Stimulated activated CD4-positive, alpha-beta T cell treated with anti-CD3 and anti-CD28 coated beads, Interleukin-2, amount 100 ng/mL, for 48 hours (primary cell): ENCODE results near the gene C2orf42.
"Not testable (repeated sequence)": the region's sequence is repeated elsewhere in the genome, so short reads cannot be mapped to it uniquely, and the experiment has no call there.

Experiments
- DNase-seq, 2 donors: peaks; one replicate each; pipeline ENCODE4 v3.0.0-alpha.2; 2020

The C2orf42 gene

GRCh38 chr2:70169654-70170245, 21.1 kb downstream of the C2orf42 start:
- DNase-seq = not testable (repeated sequence)

- no peak for DNase-seq
Measured at GRCh38 chr2:70161069-70161534, 29.7 kb downstream of the C2orf42 start.

DNA sequence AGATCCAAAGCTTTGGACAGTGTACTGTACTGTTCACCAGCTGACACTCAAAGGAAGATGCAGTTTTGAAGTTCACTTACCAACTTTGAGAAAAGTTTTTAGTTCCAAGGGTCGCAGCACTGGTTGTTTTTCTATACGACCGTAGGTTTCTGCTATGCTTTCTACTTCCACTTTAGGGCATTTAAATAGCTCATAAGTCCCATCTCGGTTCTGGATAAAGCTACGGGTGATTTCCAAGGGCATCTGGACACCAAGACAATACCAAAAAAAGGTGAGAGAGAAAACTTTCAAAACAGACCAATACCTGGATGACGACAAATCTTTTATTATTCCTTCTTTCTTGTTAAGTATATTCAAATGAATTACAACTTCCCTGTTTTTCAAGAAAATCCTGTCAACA, 30.3 kb downstream of the C2orf42 start:
- no peak for DNase-seq

- not testable (repeated sequence) for DNase-seq
Measured at GRCh38 chr2:70149130-70149686, 41.6 kb downstream of the C2orf42 start.

GRCh38 chr2:70148211-70148760, 42.5 kb downstream of the C2orf42 start:
- not testable (repeated sequence) for DNase-seq

- DNase-seq = no peak
Measured at GRCh38 chr2:70145851-70146739, 44.7 kb downstream of the C2orf42 start.

DNA sequence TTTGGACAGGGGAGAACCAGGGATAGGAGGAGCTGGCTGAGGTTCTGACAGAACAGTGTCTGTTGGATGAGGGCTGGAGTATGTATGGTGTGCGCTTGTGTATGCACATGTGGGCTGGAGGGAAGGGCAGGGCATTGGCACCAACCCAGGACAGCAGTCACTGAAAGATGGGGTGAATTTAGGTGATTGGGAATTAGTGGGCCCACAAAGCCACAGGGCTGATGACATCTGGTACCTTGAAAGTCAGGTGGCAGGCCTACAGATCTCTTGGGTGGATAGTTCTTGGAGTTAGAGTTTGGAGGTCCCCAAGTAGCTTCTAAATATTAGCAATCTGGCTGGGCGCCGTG, 45.7 kb downstream of the C2orf42 start:
- DNase-seq = no peak

DNA sequence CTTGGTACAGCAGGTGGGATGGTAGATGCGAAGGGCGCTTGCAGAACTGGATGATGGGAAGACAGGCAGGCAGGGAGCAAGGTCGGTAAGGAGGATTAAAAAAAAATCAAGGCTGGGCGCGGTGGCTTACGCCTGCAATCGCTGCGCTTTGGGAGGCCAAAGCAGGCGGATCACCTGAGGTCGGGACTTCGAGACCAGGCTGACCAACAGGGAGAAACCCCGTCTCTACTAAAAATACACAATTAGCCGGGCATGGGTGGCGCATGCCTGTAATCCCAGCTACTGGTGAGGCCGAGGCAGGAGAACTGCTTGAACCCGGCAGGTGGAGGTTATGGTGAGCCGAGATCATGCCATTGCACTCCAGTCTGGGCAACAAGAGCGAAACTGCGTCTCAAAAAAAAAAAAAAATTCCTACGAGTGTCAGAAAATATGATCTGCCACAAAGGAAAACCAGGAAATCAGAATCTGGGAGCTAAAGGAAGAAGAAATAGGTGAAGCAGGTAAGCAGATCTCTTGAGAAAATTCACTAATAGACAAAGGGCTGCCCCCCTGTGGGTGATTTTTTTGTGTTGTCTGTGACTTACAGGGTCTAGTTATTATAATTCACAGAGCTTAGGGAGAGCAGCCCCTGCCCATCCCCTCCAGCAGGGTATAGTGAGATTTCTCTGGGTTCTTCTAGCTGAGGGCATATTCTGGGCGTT, 46.2 kb downstream of the C2orf42 start:
- DNase-seq = no peak

GRCh38 chr2:70143314-70144150, 47.3 kb downstream of the C2orf42 start:
- DNase-seq = peak in 1 of 2 donors; percentile 44

GRCh38 chr2:70142590-70143313, 48.1 kb downstream of the C2orf42 start:
- peak; percentile 100 for DNase-seq

- DNase-seq = no peak
Measured at GRCh38 chr2:70141902-70142589, 48.8 kb downstream of the C2orf42 start.

DNA sequence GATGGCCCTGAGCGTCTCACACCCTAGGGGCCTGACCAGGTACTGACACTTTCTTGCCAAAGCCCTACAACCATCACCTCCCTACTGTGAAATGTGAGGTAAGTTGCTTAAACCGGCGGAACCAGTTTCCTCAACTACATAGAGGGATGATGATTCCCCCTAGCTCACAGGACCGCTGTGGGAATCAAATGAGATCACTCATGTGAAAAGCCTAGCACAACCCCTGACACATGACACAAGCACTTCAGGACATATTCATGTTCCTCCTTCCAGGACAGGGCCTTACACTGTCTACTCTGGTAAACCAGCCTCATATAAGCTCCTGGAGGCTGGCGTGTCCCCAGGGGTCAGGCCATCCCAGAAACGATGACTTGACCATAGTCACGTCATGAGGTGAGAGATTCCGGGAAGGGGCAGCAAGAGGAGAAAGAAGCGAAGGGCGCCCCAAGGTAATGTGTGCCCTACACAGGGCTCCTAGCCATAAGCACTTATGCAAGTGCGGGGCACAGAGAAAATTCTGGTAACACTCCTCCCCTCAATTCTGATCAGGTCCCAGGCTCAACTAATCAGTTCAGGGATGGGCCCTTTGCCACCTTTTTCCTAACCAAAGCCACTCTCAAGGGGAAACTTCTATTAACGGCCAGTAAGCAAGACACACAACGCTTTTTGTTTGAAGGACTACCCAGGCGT, 49.5 kb downstream of the C2orf42 start:
- DNase-seq = peak; percentile 47 to 58

GRCh38 chr2:70140791-70141211, 50.0 kb downstream of the C2orf42 start:
- DNase-seq = no peak

- not testable (repeated sequence) for DNase-seq
Measured at GRCh38 chr2:70134323-70134983, 56.4 kb downstream of the C2orf42 start.

DNA sequence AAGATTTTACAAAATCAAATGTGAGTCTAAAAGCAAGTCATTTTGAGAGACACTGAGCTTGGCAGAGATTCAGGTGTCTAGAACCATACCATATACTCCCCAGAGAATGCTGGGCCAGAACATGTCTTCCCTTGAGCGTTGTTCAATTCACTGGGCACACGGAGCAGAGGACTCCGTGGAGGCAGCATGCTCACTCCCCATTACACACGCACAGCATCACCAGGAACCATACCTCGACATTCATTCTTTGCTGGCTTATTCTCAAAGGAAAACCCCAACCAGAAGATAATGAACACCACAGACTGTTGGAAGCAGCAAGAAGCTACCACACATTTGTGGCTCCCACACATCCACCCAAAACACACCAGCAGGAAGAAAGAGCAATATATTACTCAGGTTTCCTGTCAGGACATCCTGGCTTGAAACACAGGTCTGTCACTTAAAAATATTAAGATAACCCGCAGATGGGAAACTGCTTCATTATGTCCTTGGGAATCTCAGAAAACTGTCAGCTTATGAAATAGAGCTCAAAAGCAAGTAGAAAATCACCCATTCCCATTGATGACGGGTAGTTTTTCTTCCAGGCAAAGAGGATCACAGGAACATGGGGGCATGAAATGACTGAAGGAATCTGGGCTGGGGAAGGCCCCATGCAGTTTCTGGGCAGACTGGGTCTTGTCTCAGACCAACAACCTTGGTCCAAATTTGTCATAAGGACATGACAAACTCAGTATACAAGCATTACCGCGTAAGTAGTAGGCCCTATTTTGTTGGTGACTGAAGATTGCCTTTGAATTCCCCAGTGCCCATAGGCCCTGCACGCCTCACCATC, 57.1 kb downstream of the C2orf42 start:
- no peak for DNase-seq

DNA sequence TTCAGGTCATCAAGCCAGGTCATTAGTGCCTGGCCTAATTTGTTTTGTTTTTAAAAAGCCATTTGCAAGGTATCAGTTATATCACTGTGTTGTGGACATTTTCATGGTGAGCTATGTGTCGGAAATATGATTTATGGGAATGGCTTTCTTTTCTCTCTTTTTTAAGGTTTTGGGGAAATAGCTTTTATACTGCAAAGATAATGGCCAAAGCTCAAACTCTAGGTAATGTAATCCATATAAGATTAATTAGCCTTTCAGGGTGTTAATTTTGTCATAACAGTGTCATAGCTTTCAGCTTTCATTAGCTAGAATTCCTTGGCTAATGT, 57.7 kb downstream of the C2orf42 start:
- DNase-seq = no peak

- no peak for DNase-seq
Measured at GRCh38 chr2:70132244-70133126, 58.3 kb downstream of the C2orf42 start.
